Measurements from ENCODE around the gene RCOR1.

Gene RCOR1

GRCh38 chr14:102668291-102668873 is 75.9 kb downstream of the RCOR1 start:
- no peaks in the 10 kb centered on the region; the same call in 1 of the 2 replicates for H3K79me2 ChIP-seq (ENCODE audit: insufficient read depth, low read length)
- H3K9me2 ChIP-seq (ENCODE audit: low read depth, low read length) = no peaks in the 10 kb centered on the region
- H4K20me1 ChIP-seq (ENCODE audit: insufficient read depth, low read length) = no peaks in the 10 kb centered on the region
- no peak overlapping the region for H3K9ac ChIP-seq (ENCODE audit: low read length)
- no peaks in the 10 kb centered on the region for H3K9me3 ChIP-seq (ENCODE audit: low read length)
- H2AFZ ChIP-seq (ENCODE audit: low read length) = no peak overlapping the region
- H3K4me2 ChIP-seq (ENCODE audit: low read length) = peak overlapping the region; percentile 40; the same call in 1 of the 2 replicates
- no peaks in the 10 kb centered on the region for H3K27me3 ChIP-seq (ENCODE audit: insufficient read depth, low read length)
- peaks cover 24% of the 10 kb centered on the region for H3K4me1 ChIP-seq (ENCODE audit: insufficient read depth, low read length, severe bottlenecking)
- no peak overlapping the region for H3K4me3 ChIP-seq (ENCODE audit: low read depth, low read length, poor library complexity, severe bottlenecking)
- no peak for TF ChIP-seq CTCF (IDR thresholded peaks at IDR 0.05; ENCODE audit: low read length)
- TF ChIP-seq EZH2 (IDR thresholded peaks at IDR 0.05; ENCODE audit: borderline replicate concordance, low read length) = no peak
- H3K27ac ChIP-seq (ENCODE audit: low read depth, low read length, poor library complexity, severe bottlenecking) = peak overlapping the region; percentile 45
- H3K36me3 ChIP-seq (ENCODE audit: insufficient read depth, low read length) = 0 out of 2 replicates have a peak, but pooled peaks cover 4% of the 10 kb centered on the region
- no peaks in the 10 kb centered on the region for H3F3A ChIP-seq (ENCODE audit: insufficient read depth, low read length)

GRCh38 chr14:102671410-102671809 is 79.0 kb downstream of the RCOR1 start:
- Histone ChIP-seq H2AFZ (ENCODE audit: low read length) (no peak overlapping the region), H3K79me2 (ENCODE audit: insufficient read depth, low read length) (0 out of 2 replicates have a peak, but pooled peaks cover 4% of the 10 kb centered on the region), H3K9ac (ENCODE audit: low read length) (no peak overlapping the region), H3K27ac (ENCODE audit: low read depth, low read length, poor library complexity, severe bottlenecking) (no peak overlapping the region), H3K4me2 (ENCODE audit: low read length) (no peak overlapping the region), H3K9me3 (ENCODE audit: low read length) (no peaks in the 10 kb centered on the region), H3K4me1 (ENCODE audit: insufficient read depth, low read length, severe bottlenecking) (peaks cover 24% of the 10 kb centered on the region), H3K4me3 (ENCODE audit: low read depth, low read length, poor library complexity, severe bottlenecking) (no peak overlapping the region), H3K36me3 (ENCODE audit: insufficient read depth, low read length) (0 out of 2 replicates have a peak, but pooled peaks cover 4% of the 10 kb centered on the region), H3F3A (ENCODE audit: insufficient read depth, low read length) (no peaks in the 10 kb centered on the region), H3K9me2 (ENCODE audit: low read depth, low read length) (no peaks in the 10 kb centered on the region), H4K20me1 (ENCODE audit: insufficient read depth, low read length) (no peaks in the 10 kb centered on the region), H3K27me3 (ENCODE audit: insufficient read depth, low read length) (no peaks in the 10 kb centered on the region)
- no peak for TF ChIP-seq CTCF (IDR thresholded peaks at IDR 0.05; ENCODE audit: low read length)
- TF ChIP-seq EZH2 (IDR thresholded peaks at IDR 0.05; ENCODE audit: borderline replicate concordance, low read length) = no peak

- no peaks in the 10 kb centered on the region for H4K20me1 ChIP-seq (ENCODE audit: insufficient read depth, low read length)
- TF ChIP-seq EZH2 (IDR thresholded peaks at IDR 0.05; ENCODE audit: borderline replicate concordance, low read length) (no peak), CTCF (IDR thresholded peaks at IDR 0.05; ENCODE audit: low read length) (no peak)
These were observed 80.0 kb downstream of the RCOR1 start for GRCh38 chr14:102672410-102672960.

More at GRCh38 chr14:102672410-102672960, 80.0 kb downstream of the RCOR1 start:
- Histone ChIP-seq H3K36me3 (ENCODE audit: insufficient read depth, low read length) (0 out of 2 replicates have a peak, but pooled peaks cover 4% of the 10 kb centered on the region), H3K4me3 (ENCODE audit: low read depth, low read length, poor library complexity, severe bottlenecking) (no peak overlapping the region), H3K4me1 (ENCODE audit: insufficient read depth, low read length, severe bottlenecking) (peaks cover 24% of the 10 kb centered on the region), H3K9me3 (ENCODE audit: low read length) (no peaks in the 10 kb centered on the region), H3F3A (ENCODE audit: insufficient read depth, low read length) (no peaks in the 10 kb centered on the region), H3K27me3 (ENCODE audit: insufficient read depth, low read length) (no peaks in the 10 kb centered on the region), H3K4me2 (ENCODE audit: low read length) (no peak overlapping the region), H3K9me2 (ENCODE audit: low read depth, low read length) (no peaks in the 10 kb centered on the region), H3K27ac (ENCODE audit: low read depth, low read length, poor library complexity, severe bottlenecking) (no peak overlapping the region), H3K79me2 (ENCODE audit: insufficient read depth, low read length) (0 out of 2 replicates have a peak, but pooled peaks cover 4% of the 10 kb centered on the region), H3K9ac (ENCODE audit: low read length) (no peak overlapping the region), H2AFZ (ENCODE audit: low read length) (no peak overlapping the region)

Measured in OCI-LY1 (cell line).